ENCODE measurements around the gene ZBTB38. TPM values are rescaled to one million over a fixed set of nuclear protein-coding genes. Genes with fewer than 3 reads are reported as not detected.

ZBTB38 gene, protein sequence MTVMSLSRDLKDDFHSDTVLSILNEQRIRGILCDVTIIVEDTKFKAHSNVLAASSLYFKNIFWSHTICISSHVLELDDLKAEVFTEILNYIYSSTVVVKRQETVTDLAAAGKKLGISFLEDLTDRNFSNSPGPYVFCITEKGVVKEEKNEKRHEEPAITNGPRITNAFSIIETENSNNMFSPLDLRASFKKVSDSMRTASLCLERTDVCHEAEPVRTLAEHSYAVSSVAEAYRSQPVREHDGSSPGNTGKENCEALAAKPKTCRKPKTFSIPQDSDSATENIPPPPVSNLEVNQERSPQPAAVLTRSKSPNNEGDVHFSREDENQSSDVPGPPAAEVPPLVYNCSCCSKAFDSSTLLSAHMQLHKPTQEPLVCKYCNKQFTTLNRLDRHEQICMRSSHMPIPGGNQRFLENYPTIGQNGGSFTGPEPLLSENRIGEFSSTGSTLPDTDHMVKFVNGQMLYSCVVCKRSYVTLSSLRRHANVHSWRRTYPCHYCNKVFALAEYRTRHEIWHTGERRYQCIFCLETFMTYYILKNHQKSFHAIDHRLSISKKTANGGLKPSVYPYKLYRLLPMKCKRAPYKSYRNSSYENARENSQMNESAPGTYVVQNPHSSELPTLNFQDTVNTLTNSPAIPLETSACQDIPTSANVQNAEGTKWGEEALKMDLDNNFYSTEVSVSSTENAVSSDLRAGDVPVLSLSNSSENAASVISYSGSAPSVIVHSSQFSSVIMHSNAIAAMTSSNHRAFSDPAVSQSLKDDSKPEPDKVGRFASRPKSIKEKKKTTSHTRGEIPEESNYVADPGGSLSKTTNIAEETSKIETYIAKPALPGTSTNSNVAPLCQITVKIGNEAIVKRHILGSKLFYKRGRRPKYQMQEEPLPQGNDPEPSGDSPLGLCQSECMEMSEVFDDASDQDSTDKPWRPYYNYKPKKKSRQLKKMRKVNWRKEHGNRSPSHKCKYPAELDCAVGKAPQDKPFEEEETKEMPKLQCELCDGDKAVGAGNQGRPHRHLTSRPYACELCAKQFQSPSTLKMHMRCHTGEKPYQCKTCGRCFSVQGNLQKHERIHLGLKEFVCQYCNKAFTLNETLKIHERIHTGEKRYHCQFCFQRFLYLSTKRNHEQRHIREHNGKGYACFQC (N-terminal part only)
- total RNA-seq: 88.9 and 109 TPM in 2 replicates

DNA sequence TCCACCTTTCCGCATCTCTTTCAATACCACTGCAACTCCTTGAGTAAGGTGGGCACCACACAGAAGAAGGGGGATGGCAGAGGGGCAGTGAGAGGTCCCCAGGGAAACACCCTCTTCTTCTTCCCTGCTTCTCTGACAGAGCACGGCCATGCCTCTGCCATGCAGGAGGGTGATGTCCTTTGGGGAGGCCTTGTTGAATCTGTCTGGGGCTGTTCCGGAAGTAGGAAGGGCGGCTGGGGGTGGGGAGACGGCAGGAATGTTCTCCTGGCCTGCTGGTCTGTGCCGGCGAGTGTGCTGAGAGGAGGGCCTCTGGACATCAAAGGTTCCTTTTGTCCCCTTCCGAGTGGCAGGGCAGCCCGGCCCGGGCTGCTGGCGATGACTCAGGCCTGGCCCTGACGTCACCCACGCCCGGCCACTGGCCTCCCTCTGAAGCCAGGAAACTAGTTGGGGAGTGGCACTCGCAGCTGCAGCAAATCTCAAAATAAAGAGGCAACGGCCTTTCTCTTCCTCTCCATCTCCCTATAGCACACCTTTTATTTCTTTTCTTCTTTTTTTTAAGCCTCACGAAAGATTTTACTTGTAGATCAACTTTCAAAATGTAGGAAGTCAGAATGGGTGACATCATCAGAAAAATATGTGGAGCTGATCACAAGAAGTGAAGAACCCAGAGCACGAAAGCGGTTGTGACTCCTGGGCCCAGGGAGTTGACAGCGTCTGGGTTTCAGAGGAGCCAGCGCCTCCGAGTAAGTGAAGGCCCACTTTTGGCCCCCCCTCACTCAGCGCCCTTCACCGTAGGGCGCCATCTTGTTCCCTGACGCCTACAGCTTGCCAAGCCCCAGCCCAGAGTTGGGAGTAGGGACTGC is at the start of gene ZBTB38:
TSS of gene ZBTB38 (plus strand) at position 443 of the 863 bp plus-strand sequence. CDS start 73,885 bp downstream, outside the sequence.

Other genes starting within 250 kb of the ZBTB38 start
- 32.7 and 41.7 TPM in 2 replicates for gene PXYLP1, start 136.7 kb upstream of the ZBTB38 start, total RNA-seq
- 13.7 and 22.1 TPM in 2 replicates for gene RASA2, start 118.5 kb downstream of the ZBTB38 start, total RNA-seq